Astrocyte of the cerebellum (primary cell): ENCODE measurements around the gene PRELP.

Experiments
- DNase-seq: peaks from one replicate; pipeline ENCODE4 v3.0.0-alpha.2; 2011; ENCODE audit warnings: low read depth
- H3K4me3 ChIP-seq: 2 replicates; pipeline ENCODE4 v1.5.1; 2011; ENCODE audit warnings: mild to moderate bottlenecking, low read depth, low read length, moderate library complexity
- CTCF ChIP-seq: IDR thresholded peaks from 2 replicates; pipeline ENCODE4 v1.5.1; 2012; ENCODE audit warnings: low read length, low read depth, moderate library complexity, mild to moderate bottlenecking; ENCODE audit errors: missing control alignments
- in situ Hi-C: cut with HindIII; loops from 2 replicates; pipeline ENCODE4 v1.10.0; 2017; ENCODE audit warnings: low sequenced_read_pairs

Gene PRELP

GRCh38 chr1:203458078-203458477, 17.5 kb upstream of the PRELP start:
- in situ Hi-C loops, result no loop called here
- no peak for TF ChIP-seq CTCF
- H3K4me3 ChIP-seq, result no peak overlapping the region
- no peak for DNase-seq

GRCh38 chr1:203459671-203460201, 15.9 kb upstream of the PRELP start:
- TF ChIP-seq CTCF, result no peak

GRCh38 chr1:203461717-203462116, 13.9 kb upstream of the PRELP start:
- no peak overlapping the region for H3K4me3 ChIP-seq
- no peak for DNase-seq
- TF ChIP-seq CTCF, result no peak
- in situ Hi-C loops, result no loop called here

More at GRCh38 chr1:203459671-203460201, 15.9 kb upstream of the PRELP start:
- DNase-seq, result no peak
- H3K4me3 ChIP-seq, result no peak overlapping the region
- in situ Hi-C loops, result no loop called here

- no peak overlapping the region for H3K4me3 ChIP-seq
- TF ChIP-seq CTCF, result no peak
- DNase-seq, result no peak
- in situ Hi-C loops, result no loop called here
Observed at GRCh38 chr1:203462143-203462542, 13.5 kb upstream of the PRELP start.

- no peak overlapping the region for H3K4me3 ChIP-seq
- DNase-seq, result no peak
- TF ChIP-seq CTCF, result no peak
- in situ Hi-C loops, result no loop called here
Observed at GRCh38 chr1:203462878-203463277, 12.7 kb upstream of the PRELP start.

- in situ Hi-C loops, result no loop called here
- peak; percentile 9 for DNase-seq
- TF ChIP-seq CTCF, result no peak
- no peak overlapping the region for H3K4me3 ChIP-seq
Observed at GRCh38 chr1:203463469-203464062, 12.0 kb upstream of the PRELP start.

GRCh38 chr1:203464226-203464625, 11.4 kb upstream of the PRELP start:
- H3K4me3 ChIP-seq, result no peak overlapping the region
- DNase-seq, result no peak
- in situ Hi-C loops, result no loop called here
- no peak for TF ChIP-seq CTCF
